Suprapubic skin (tissue), 2 donors: ENCODE results near the gene AKR1A1.

Experiments
- EP300 ChIP-seq: sonication (generic); formaldehyde crosslinking; IDR thresholded peaks from one replicate; pipeline ENCODE4 v1.6.1; 2017; ENCODE audit warnings: antibody characterized with exemption
- POLR2A ChIP-seq, 2 donors: fragments of 450-650 bp; IDR thresholded peaks; one replicate each; pipeline ENCODE4 v1.6.1; 2017; ENCODE audit warnings: antibody characterized with exemption in 2 of 2, mild to moderate bottlenecking in 2 of 2, moderate library complexity in 2 of 2

DNA sequence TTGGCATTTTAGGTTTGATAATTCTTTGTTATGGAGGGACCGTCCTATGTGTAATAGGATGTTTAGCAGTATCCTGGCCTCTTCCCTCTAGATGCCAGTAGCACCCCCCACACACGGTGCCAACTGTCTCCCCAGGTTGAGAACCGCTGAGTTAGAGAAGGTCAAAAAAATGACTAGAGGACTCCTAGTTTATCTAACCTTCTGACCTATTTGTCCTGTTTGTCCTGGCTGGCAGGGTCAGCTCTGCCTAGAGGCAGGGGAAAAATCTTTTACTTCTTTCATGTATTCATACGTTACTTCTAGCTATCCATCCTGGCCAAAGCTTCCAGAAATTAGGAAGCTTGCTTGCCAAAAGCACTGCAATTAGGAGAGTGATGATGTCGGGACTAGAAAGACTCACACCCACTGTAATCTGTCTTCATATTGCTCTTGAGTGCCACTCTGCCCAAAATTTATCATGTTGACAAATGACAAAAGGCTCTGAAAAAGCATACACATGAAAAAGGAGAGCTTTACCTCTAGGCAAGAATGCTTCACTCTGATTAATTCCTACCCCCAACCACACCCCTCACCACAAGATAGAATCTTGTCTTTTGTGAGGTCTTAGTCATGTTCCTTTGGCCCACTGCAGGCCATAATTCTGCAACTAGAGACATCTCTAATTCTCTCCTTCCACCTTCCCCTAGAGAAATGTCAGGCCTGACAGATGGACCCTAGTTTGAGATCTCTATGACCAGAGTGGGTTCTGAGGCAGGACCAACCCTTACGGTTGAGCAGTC, 14.4 kb upstream of the AKR1A1 start:
- TF ChIP-seq POLR2A (IDR thresholded peaks at IDR 0.05) (no peak), EP300 (no peak)
